H1 (cell line): ENCODE measurements around the gene PPEF2. TPM values are rescaled to one million over a fixed set of nuclear protein-coding genes. Genes with fewer than 3 reads are reported as not detected.

Source experiments
- CHD7 ChIP-seq: fragments of 300-600 bp; sonication (generic); IDR thresholded peaks from 2 replicates; pipeline ENCODE4 v1.7.1; 2012; ENCODE audit warnings: low read length, moderate library complexity, mild to moderate bottlenecking, inconsistent platforms; ENCODE audit not compliant: insufficient replicate concordance
- CREB1 ChIP-seq: IDR thresholded peaks from 2 replicates; pipeline ENCODE4 v1.6.1; 2012; ENCODE audit warnings: inconsistent platforms
- JUN ChIP-seq: IDR thresholded peaks from 2 replicates; pipeline ENCODE4 v1.6.1; 2011; ENCODE audit warnings: low read depth, mild to moderate bottlenecking, improper control_type of control experiment, low read length
- KDM5A ChIP-seq: fragments of 200-600 bp; IDR thresholded peaks from 2 replicates; pipeline ENCODE4 v1.7.1; 2012; ENCODE audit warnings: mild to moderate bottlenecking, low read length, inconsistent platforms, mixed read lengths
- NRF1 ChIP-seq: IDR thresholded peaks from 2 replicates; pipeline ENCODE4 v1.6.1; 2011; ENCODE audit warnings: mild to moderate bottlenecking, low read depth, low read length, improper control_type of control experiment
- POU5F1 ChIP-seq: IDR thresholded peaks from 2 replicates; pipeline ENCODE4 v1.6.1; 2011; ENCODE audit warnings: low read depth, mild to moderate bottlenecking, low read length, moderate library complexity
- SIX5 ChIP-seq: IDR thresholded peaks from 2 replicates; pipeline ENCODE4 v1.6.1; 2011; ENCODE audit warnings: mild to moderate bottlenecking, low read depth, low read length
- polyA plus RNA-seq, 7 experiments: library from polyadenylated mRNA; depleted of rRNA in 3 of 7; stranded (reverse) in 5 of 7; unstranded in 2 of 7; fragments of >200 nt in 5 of 7; fragments of 200-250 nt in 2 of 7; gene quantifications; 1 replicate in 5 of 7; 2 replicates in 1 of 7; 4 replicates in 1 of 7; pipeline versions ENCODE4 v1.2.1 to v1.2.3, GENCODE V29; 2011 to 2013; ENCODE audit warnings: missing spikeins in 2 of 7, mixed read lengths in 2 of 7
- total RNA-seq: library from RNA; stranded (reverse); fragmentation: NEBNext Ultra II Directional; extraction: Animal tissue kit (Norgen Biotek cat#: 25700); gene quantifications from 2 replicates; pipeline ENCODE4 v1.2.1, GENCODE V29; 2021

Gene PPEF2
- total and polyA plus RNA-seq, 2 of the 8 experiments (the other 6 are each of a cell fraction or from before 2014, with no cell fraction given): not detected

DNA sequence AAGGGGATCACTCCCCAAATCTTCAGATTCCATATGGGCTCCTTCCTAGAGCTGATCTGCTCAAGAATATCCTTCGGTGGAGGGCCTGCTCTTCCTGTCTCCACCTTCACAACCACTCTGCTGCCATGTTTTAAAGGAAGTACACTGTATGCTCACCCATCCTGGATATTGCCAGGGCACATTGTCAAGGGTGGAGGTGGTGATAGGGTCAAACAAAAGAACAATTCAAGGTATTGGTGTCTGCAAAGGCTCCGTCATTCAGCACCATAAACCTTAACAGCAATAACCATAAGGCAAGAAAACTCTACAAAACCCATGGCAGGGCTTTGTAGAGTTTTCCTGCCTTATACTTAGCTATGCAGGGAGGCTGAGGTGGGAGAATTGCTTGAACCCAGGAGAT lies 19.7 kb upstream of the PPEF2 start (continued):
- TF ChIP-seq CHD7 (no peak), JUN (no peak), POU5F1 (no peak), SIX5 (no peak), CREB1 (no peak), KDM5A (no peak), NRF1 (no peak)
- TF ChIP-seq, all 59 proteins: peak for 0
